GM21737 (cell line): ENCODE measurements around the gene NRG2.

Source experiments
- ATAC-seq: cut with Tn5 transposase; IDR thresholded peaks from one replicate; pipeline ENCODE4 v1.9.1; 2021; ENCODE audit warnings: mild to moderate bottlenecking, moderate library complexity; ENCODE audit not compliant: unreplicated experiment

The NRG2 gene

DNA sequence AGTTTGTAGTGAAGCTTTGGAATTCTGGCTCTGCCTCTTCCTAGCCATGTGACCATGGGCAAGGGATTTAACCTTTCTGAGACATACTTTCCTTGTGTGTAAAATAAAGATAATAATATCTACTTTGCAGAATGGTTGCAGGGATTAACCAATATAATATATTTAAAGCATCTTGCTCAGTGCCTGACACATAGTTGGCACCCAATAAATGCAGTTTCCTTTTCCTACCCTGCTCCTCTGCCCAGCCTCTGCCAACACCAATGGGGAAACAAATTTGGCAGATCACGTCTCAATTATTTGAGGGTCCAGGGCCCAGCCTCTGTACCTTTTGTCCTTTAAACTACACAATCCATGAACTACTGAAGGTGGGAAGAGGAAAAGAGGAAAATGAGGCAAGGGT, 91.1 kb downstream of the NRG2 start:
- ATAC-seq = no peak

DNA sequence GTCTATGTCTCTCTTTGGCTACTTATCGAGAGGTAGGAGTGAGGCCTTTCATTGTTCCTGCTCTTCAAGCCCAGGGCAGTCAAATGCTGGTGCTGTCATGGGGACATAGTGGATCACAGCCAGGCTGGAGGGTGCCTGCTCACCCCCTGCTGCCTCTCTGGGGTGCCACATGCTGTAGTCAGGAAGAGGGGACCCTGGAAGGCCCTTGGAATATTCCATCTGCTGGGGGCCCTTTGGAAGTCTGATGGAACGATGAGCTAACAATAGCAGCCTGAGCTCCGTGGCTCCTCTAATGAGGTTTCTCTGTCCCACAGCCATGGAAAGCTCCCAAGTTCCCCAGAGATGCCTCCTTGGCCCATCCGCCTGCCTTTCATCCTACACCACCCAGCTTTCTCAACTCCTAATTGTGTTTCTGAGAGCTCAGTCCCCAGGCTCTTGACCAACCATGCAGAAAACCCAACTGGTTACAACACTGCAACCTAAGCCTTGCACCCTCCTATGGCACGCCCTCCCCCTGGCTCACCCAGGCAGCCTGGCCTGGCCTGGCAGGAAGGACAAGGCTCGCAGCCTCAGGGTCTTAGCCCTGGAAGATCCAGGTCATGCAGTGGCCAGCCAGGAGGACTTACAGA, 91.7 kb downstream of the NRG2 start:
- ATAC-seq = no peak

DNA sequence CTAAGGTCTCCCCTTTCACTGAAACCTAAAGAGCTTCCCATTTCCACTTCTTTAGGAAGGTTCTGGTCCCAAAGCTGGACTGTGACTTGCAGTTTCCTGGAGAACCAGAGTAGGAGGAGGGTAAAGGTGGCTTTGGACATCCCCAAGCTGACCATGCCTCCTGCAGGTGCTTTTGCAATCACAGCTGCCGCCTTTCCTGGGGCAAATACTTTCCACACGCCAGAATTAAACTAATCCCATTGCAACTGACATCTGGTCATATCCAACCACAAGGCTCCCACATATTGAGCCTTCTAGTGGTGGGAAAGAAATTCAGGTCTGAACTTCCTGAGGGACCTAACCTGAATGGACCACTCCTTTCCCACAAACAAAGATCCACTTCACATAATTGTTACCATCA, 92.7 kb downstream of the NRG2 start:
- ATAC-seq = no peak

DNA sequence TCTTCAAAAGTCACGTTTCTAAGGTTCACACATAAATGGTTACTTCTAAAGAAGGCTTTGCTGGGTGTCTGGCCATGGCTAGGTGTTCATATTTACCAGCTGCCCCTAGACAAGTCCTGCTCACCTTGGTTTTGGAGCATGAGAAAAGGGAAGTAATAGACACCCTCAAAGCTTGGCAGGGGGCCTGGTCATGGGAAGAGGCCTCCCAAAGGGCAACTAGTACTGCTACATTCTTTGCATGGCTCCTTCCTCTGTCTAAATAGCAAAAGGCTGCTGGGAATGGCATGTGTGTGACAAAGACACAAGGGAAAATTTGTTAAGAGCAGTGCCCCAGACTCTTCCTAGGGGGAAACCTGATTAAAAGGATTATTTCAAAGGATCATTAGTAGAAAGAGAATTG, 93.4 kb downstream of the NRG2 start:
- ATAC-seq = no peak

DNA sequence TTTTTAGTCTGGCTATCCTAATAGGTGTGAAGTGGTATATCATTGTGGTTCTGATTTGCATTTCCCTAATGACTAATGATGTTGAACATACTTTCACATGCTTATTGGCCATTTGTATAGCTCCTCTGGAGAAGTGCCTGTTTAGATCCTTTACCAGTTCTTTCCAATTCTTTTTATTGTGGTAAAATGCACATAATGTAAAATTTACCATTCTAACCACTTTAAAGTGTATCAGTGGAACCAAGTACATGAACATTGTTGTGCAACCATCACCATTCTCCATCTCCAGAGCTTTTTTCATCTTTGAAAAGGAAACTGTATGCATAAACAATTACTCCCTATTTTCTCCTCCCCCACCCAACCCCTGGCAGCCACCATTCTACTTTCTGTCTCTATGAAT, 95.4 kb downstream of the NRG2 start:
- no peak for ATAC-seq

DNA sequence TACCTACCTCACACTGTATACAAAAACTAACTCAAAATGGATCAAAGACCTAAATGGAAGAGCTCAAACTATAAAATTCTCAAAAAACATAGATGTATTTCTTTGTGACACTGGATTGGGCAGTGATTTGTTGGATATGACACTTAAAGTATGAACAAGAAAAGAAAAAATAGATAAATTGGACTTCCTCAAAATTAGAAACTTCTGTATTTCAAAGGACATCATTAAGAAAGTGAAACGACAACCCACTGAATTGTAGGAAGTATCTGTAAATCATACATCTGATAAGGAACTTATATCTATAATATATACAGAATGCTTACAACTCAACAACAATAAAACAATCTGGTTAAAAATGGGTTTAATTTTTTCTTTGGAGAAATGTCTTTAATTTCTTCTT, 96.7 kb downstream of the NRG2 start:
- no peak for ATAC-seq

DNA sequence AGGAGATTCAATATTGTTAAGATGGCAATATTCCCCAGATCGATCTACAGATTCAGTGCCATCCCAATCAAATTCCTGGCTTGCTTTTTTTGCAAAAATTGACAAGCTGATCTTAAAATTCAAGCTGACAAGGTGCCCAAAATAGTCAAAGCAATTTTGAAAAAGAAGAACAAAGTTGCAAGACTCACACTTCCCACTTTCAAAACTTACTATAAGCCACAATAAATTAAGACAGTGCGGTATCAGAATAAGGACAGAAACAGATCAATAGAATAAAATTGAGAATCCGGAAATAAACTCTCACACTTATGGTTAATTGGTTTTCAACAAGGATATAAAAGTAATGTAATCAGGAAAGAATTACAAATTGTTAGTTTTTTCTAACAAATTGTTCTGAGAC, 97.1 kb downstream of the NRG2 start:
- no peak for ATAC-seq

DNA sequence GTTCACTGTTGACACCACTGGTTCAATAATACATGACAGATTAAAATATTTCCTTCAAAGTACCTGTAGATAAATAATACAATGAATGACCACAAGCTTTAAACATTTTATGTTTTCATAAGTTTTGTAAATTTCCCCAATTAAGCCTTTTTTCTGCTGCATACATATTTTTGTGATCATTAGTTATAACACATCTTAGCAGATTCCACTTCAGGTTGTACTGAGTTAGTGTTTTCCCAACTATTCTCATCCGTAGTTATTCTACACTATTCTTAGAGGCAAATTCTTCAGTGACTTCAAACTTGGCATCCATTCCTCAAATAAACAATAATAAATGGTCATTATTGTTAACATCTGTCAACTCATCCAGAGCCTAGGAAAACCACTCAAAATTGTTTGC, 100.9 kb downstream of the NRG2 start:
- ATAC-seq = no peak

DNA sequence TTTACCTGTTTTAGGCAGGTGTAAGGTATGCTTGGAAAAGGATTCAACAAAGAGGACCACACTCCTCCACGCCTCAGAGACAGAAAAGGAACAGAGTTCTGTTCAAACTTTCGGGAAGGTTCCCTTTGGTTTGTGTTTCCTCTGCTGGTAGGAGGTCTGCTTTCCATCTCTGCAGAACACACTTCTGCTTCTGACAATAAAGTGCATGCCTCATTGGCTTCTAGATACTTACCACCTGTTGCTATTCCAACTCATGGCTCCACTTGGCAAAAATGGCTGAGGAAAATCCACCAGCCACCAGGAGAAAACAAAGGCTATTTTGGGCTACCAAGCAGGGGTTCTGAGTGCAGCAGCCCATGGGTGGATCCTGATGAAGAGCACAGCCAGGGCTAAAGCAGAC, 112.7 kb downstream of the NRG2 start:
- ATAC-seq = no peak

DNA sequence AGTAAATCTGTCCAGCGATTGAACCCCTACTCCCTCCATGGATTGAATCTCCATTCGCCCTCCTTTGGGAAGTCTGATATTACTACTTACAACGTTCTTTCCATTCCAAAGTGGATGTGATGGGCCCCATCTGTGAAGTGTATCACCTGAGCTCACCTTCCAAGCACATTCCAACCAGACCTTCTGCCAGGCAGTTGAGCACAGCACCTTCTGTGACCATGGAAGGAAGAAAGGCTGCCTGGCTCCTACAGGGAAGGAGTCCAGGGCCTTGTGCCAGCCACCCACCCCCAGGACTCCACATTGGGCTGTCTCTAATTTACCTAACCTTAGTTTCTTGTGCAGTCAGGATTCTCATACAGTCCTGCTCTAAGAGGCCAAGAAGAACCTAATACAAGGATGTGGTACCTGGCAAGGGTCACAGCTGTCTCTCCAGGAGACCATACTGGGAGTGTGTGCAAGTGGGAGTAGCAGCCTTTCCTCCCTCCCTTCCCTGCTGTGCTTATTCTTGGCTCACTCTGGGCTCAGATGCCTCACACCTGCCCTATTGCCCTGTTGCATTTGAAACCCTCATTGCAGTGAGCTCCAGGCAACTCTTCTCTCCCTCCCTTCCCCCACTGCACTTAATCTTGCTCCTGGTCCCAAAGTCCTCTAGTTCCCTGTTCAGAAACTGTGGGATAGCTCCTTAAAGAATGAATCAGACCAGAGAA, 116.1 kb downstream of the NRG2 start:
- ATAC-seq = no peak

DNA sequence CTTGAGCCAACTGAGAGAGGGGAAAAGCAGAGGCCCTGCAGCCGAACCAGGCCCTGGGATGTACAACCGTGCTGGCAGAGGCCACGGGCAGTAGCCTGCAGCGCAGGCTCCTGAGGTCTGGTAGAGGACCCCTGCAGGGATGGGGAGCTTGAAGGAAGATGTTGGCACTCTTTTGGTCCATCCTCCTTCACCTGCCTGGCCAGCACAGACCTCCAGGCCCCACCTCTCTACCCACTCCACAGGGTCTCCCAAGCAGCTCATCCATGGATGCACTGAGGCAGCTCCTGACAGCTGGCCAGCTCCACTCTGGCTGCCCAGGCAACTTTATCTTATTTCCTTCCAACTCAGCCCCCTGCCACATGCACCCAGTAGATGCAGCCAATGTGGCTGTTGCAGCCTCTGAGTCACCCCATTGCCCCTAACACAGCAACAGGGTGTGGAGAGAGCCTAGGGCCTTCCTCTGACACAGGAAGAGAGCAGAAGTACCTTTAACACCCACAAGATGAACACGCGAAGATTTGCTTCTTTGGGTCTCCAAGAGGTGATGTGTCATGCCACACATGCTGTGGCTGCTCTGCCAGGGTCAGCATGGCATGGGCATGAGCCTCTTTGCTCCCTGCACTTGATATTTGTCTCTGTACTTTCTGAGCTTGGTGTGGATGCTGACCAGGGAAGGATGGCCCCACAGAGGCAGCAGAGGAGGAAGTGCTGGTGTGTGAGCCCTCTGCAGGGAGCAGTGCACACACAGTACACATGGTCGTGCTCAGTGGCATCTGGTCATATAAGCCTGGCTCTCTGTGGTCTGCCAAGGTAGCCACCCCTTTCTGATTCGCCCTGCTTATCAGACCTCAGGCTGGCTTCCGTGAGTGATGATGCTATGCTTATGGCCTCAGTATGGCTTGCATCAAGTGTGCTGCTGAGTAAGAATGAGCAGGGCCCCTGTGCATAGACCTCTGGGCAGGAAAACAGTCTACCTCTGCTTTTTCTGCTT, 117.2 kb downstream of the NRG2 start:
- ATAC-seq = no peak

DNA sequence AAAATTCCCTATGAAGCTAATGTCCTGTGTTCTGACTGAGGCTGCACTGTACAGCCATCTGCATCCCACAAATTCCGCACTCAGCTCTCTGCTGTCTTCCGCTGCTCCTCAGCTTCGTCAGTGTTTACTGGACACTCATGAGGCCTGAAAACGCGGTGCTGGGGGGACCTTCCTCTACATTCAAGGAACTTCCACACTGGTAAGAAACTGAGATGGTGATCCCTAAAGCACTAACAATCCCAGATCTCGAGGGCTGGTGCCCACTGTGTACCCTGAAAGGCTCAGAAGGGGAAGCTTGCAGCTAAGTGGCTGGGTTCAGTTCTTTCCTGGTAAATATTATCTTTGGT, 117.9 kb downstream of the NRG2 start:
- no peak for ATAC-seq

DNA sequence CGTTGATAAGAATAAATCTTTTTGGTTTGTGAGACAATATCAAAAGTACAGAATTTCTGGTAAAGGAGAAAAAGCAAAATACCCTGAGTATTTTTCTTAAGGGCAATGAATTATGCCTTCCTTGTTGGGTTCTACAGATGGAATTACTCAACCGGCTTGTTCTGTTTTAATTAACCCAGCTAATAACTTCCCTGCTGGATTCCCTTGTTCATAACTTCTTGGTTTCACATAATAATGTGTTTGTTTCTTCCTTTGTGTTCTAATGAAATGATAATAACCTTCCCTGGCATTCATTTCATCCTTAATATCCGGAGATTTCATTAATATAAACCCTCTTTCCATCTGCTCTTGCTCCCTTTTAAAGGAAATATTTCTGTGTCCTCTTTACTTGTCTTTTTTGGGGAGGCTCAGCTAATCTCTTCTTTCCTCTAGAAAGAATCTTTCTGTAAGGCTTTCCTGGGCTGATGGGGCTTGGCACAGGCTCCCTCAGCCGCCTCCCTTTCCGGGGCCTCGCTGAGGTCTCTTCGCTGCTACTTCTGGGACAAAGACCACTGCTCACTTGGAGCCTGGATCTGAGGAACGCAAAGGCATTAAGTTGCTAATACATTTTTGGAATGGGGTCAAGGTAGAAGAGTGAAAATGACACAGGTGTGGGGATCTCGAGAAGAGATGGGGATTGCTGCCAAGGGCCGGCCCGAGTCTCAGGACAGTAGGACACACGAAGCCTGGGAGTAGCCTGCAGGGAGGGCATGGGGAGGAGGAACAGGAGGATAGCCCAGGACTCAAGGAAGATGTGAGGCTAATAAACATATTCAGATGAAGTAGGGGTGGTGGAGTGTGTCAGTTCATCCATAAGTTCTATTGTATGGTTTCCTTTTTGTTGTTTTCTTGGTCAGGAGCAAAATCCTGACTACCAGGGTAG, 118.5 kb downstream of the NRG2 start:
- no peak for ATAC-seq

DNA sequence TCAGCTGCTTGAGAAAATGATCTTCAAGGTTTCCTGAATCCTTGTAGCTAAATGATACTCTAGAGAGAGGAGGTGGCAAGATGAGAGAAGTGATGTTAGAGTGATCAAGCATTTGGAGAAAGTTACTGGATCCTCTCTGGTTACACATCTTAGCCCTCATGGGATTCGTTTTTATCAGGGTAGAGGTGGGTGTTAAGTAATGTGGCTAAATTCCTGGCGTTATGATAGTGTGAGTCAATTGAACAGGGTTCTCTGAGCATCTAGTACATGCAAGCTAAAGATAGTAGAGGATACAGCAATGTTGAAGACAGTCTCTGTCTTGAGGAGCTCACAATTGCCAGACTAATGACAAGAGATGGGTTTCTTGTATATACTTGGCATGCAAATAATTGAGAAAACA, 123.8 kb downstream of the NRG2 start:
- ATAC-seq = no peak

DNA sequence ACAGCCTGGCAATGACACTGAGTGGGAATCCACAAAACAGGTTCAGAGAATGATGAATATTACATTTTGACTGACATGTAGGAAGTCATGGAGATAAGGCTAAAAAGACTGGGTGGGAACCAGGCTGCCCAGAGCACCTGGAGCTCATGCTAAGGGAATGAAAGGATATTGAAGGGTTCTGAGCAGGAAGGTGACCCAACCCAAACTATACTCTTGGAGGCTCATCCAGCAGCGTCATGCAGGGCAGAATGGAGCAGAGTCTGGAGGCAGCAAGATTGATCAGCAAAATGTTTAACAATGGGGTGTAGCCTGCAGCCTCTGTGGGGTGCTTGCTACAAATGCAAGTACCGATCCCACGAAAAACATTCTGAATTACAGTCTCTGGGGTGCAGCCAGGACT, 127.3 kb downstream of the NRG2 start:
- ATAC-seq = no peak

DNA sequence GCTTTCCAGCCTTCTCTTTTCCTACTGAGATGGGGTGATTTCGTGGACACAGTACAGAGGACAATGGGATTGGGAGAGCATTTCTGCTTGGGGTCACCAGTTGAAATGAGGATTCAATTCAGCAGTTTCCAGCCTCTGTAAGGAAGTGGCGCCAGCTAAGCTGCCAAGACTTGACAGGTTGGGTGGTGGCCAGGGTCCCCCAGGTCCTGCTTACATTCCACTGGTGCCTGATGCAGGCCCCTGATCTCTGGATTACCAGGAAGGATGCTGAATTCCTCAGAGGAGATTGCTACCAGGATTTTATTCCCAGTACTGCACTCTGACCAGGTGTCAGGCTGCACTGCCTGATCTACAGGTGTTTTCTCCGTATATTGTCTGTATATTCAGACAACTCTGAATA, 127.8 kb downstream of the NRG2 start:
- ATAC-seq = no peak

DNA sequence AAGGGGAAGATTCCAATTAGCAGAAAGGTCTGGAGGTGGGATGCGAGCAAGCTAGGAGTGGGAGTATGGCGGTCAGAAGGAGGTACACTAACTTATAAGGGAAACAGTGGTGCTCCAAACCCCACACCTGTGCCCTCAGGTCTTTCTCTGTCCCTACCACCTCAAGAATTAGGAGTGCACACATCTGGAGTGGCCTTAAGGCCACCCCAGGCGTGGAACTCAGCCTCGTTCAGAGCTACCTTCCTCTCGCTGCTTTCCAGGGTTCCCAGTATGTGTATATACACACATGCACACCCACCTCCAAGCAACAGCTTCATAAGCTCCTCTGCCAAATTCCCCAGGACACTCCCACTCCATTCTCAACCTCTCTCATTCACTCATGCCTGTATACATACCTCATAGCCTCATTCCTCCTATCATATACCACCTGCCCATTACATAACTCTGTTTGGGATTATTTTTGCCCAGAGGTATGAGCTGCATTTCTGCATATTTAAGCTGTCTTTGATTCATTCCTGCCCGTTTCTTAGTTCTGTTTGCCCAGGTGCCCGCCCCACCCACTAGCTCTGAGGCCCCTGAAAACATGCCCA, 128.8 kb downstream of the NRG2 start:
- ATAC-seq = no peak

DNA sequence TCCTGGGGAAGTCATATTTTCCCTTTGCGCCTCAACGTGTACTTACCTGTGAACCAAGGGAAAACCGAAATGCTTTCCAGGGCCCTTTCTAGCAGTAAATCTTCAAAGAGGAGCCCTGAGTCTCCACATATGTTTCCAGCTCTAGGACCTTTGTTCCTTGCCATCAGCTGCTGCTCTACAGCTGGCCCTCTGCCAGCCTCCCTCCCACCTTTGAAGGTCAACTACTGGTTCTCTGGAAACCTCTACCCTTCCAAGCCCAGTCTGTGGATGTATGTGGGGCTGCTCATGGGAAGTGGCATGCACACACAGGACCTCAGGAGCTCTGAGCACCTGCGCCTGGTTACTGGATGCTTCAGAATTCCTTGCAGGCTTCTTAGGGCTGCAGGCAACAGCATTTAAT, 130.3 kb downstream of the NRG2 start:
- ATAC-seq = no peak

DNA sequence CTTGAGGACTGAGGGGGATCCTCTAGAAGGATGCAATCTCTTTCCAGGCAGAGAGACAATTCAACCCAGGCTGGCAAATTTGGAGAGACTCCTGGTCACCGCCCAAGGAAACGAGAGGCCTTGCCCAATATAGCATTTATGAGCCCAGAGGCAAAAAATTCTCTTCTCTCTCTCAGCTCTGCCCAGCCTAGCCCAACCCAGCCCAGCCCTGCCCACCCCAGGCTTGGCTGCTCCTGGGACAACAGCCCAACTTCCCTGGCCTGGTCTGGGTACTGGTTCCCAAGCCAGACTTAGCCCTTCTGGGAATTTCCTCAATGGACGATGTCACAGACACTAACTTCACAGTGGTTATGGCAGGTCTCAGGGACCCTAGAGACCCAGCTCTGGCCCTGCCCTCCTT, 130.9 kb downstream of the NRG2 start:
- ATAC-seq = no peak

DNA sequence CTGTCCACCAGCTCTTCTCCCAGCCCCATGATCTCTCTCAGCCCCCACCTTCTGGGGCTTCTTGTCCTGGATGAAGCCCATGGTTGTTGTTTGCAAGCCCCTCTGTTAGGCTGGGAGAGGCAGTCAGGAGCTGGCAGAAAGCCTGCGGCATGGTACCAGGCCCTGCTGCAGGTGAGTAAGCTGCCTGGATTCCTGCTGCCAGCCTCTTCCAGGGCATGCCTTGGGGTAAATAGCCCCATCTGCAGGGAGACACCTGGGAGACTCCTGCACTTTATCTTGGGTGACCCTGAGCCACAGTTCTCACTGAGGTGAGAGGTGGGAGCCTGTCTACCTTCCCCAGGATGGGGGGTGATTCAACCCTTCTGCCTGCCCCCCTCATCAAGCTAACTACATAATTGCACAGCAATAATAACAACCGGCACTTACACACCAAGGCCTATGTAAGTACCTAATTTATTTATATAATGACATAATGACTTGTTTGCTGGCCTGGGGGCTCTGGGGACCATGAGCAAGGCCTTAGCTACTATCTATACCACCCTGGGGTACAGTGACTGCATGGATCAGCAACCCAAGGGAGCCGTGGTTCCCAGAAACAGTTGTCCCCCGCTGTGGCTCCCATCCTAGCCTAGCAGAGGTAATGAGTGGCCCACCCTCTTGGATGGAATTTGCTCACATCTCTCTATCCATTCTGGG, 131.5 kb downstream of the NRG2 start:
- ATAC-seq = no peak
